CD4-positive, alpha-beta T cell (primary cell): ENCODE results near the gene GLYR1. TPM values are rescaled to one million over a fixed set of nuclear protein-coding genes. Genes with fewer than 3 reads are reported as not detected.
"Not testable (repeated sequence)": the region's sequence is repeated elsewhere in the genome, so short reads cannot be mapped to it uniquely, and the experiment has no call there.

Source experiments
- ATAC-seq: fragments of 200-7000 bp; cut with Tn5 transposase; one replicate; pipeline ENCODE4 v1.10.0; 2022; ENCODE audit warnings: mild to moderate bottlenecking; ENCODE audit not compliant: poor library complexity
- CTCF ChIA-PET: fragments of 350-600 bp; sonication (Branson Sonifier 250); formaldehyde crosslinking; loops from one replicate; lab custom pipeline; 2021; ENCODE audit warnings: antibody characterized with exemption, inconsistent platforms; lab: Charles Lee
- POLR2A ChIA-PET: fragments of 350-600 bp; sonication (Branson Sonifier 250); formaldehyde crosslinking; loops from one replicate; lab custom pipeline; 2021; ENCODE audit warnings: antibody characterized with exemption, inconsistent platforms; lab: Charles Lee
- DNase-seq, 14 experiments: peaks; one replicate each; pipeline ENCODE4 v3.0.0-alpha.2; 2013 to 2020; ENCODE audit warnings: mixed read lengths in 2 of 14
- H3K27ac ChIP-seq, 2 donors: one replicate each; pipeline versions ENCODE4 v1.5.1 to v1.7.0; 2013; ENCODE audit warnings: low read length in 2 of 2, low read depth in 1 of 2, mild to moderate bottlenecking in 1 of 2
- H3K27me3 ChIP-seq, 2 experiments: 1 replicate in 1 of 2; 2 replicates in 1 of 2; pipeline versions ENCODE4 v1.6.1 to v1.7.0; 2013; ENCODE audit warnings: low read length in 2 of 2, control low read depth in 1 of 2, mild to moderate bottlenecking in 1 of 2, moderate library complexity in 1 of 2; ENCODE audit not compliant: insufficient read depth in 2 of 2, control insufficient read depth in 1 of 2
- H3K36me3 ChIP-seq: one replicate; pipeline ENCODE4 v1.6.1; 2013; ENCODE audit warnings: low read length, control low read depth; ENCODE audit not compliant: insufficient read depth
- H3K4me1 ChIP-seq: one replicate; pipeline ENCODE4 v1.6.1; 2013; ENCODE audit warnings: low read length, control low read depth; ENCODE audit not compliant: insufficient read depth
- H3K4me3 ChIP-seq: one replicate; pipeline ENCODE4 v1.5.1; 2013; ENCODE audit warnings: mild to moderate bottlenecking, low read length, moderate library complexity
- H3K9me3 ChIP-seq, 2 experiments: 1 replicate in 1 of 2; 2 replicates in 1 of 2; pipeline versions ENCODE4 v1.6.1 to v1.7.0; 2013; ENCODE audit warnings: low read length in 2 of 2, mild to moderate bottlenecking in 2 of 2, control low read depth in 1 of 2, moderate library complexity in 1 of 2; ENCODE audit not compliant: control insufficient read depth in 1 of 2, insufficient read depth in 1 of 2
- H3K27ac Mint-ChIP-seq: one replicate; pipeline ENCODE4 v1.8.0; 2020; ENCODE audit warnings: mixed read lengths
- H3K27me3 Mint-ChIP-seq: one replicate; pipeline ENCODE4 v1.8.0; 2021; ENCODE audit warnings: mixed read lengths
- H3K36me3 Mint-ChIP-seq: one replicate; pipeline ENCODE4 v1.8.0; 2021; ENCODE audit warnings: low read depth, mixed read lengths
- H3K4me1 Mint-ChIP-seq: one replicate; pipeline ENCODE4 v1.8.0; 2021; ENCODE audit warnings: low read depth, mixed read lengths
- H3K4me3 Mint-ChIP-seq: one replicate; pipeline ENCODE4 v1.8.0; 2020; ENCODE audit warnings: mild to moderate bottlenecking, mixed read lengths
- H3K9me3 Mint-ChIP-seq: one replicate; pipeline ENCODE4 v1.8.0; 2020; ENCODE audit warnings: mixed read lengths
- CTCF ChIP-seq: fragments of 200-600 bp; IDR thresholded peaks from one replicate; pipeline ENCODE4 v1.8.0; 2022; ENCODE audit warnings: antibody characterized with exemption, mild to moderate bottlenecking
- intact Hi-C, 2 experiments: fragments of 100-400 bp; cut with DNase I in 1 of 2; cut with micrococcal nuclease in 1 of 2; formaldehyde crosslinking; loops; one replicate each; pipeline versions ENCODE4 v1.15.1 to v1.9.0; 2023 to 2025; cut with DNase I, micrococcal nuclease
- total RNA-seq, 174 experiments: library from RNA in 2 of 174; stranded (reverse) in 2 of 174; gene quantifications; one replicate each; pipeline ENCODE4 v1.2.3 and lab custom pipeline; 2021 to 2026

GLYR1 gene
- total RNA-seq, 2 experiments from 2014 or later, result 71.7 to 77.2 TPM

- Histone ChIP-seq H3K4me1 (no peaks in the 10 kb centered on the region), H3K4me3 (no peak overlapping the region), H3K36me3 (no peaks in the 10 kb centered on the region), H3K27me3 (no peaks in the 10 kb centered on the region), H3K9me3 (no peaks in the 10 kb centered on the region), H3K27ac (no peak overlapping the region)
- Mint-ChIP-seq H3K4me3 (no peak overlapping the region), H3K9me3 (no peaks in the 10 kb centered on the region), H3K36me3 (no peaks in the 10 kb centered on the region), H3K27ac (no peak overlapping the region), H3K27me3 (no peaks in the 10 kb centered on the region), H3K4me1 (no peaks in the 10 kb centered on the region)
- intact Hi-C loops, result no loop called here
- no peak for ATAC-seq
- ChIA-PET POLR2A (no interaction called here), CTCF (no interaction called here)
- TF ChIP-seq CTCF, result no peak
- no peak for DNase-seq
These were observed 61.2 kb downstream of the GLYR1 start for GRCh38 chr16:4785758-4786433.

DNA sequence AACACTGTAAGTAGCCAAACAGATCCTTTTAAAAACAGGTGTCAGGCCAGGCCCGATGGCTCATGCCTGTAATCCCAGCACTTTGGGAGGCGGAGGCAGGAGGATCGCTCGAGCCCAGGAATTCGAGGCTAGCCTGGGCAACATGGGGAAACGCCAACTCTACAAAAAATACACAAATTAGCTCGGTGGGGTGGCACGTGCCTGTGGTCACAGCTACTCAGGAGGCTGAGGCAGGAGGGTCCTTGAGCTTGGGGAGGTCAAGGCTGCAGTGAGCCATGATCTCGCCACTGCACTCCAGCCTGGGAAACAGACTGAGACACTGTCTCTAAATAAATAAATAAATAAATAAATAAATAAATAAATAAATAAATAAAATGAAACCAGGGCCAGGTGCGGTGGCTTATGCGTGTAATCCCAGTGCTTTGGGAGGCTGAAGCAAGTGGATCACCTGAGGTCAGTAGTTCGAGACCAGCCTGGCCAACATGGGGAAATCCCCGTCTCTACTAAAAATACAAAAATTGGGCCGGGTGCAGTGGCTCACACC lies 62.6 kb downstream of the GLYR1 start:
- H3K27ac Mint-ChIP-seq, CTCF ChIA-PET, H3K27me3 Mint-ChIP-seq, H3K4me1 ChIP-seq, DNase-seq, H3K27ac ChIP-seq, H3K9me3 Mint-ChIP-seq, H3K4me1 Mint-ChIP-seq, H3K4me3 Mint-ChIP-seq, intact Hi-C loops, H3K4me3 ChIP-seq, ATAC-seq, H3K9me3 ChIP-seq, POLR2A ChIA-PET, H3K36me3 Mint-ChIP-seq, H3K36me3 ChIP-seq, H3K27me3 ChIP-seq: not testable (repeated sequence)

GRCh38 chr16:4783951-4784336 lies 63.1 kb downstream of the GLYR1 start:
- no peak for DNase-seq
- no peaks in the 10 kb centered on the region for H3K27me3 ChIP-seq
- ChIA-PET CTCF (no interaction called here), POLR2A (no interaction called here)
- H3K4me1 ChIP-seq, result no peaks in the 10 kb centered on the region
- TF ChIP-seq CTCF, result no peak
- Mint-ChIP-seq H3K27ac (no peak overlapping the region), H3K4me3 (no peak overlapping the region), H3K27me3 (no peaks in the 10 kb centered on the region), H3K9me3 (no peaks in the 10 kb centered on the region), H3K4me1 (no peaks in the 10 kb centered on the region), H3K36me3 (no peaks in the 10 kb centered on the region)
- no peak for ATAC-seq
- intact Hi-C loops, result no loop called here
- no peaks in the 10 kb centered on the region for H3K36me3 ChIP-seq
- H3K4me3 ChIP-seq, result no peak overlapping the region
- no peak overlapping the region for H3K27ac ChIP-seq
- H3K9me3 ChIP-seq, result no peaks in the 10 kb centered on the region
